HT1080 (cell line): ENCODE measurements around the gene TM4SF1. TPM values are rescaled to one million over a fixed set of nuclear protein-coding genes. Genes with fewer than 3 reads are reported as not detected.
"Not testable (repeated sequence)": the region's sequence is repeated elsewhere in the genome, so short reads cannot be mapped to it uniquely, and the experiment has no call there.

Experiments used
- DNase-seq: peaks from one replicate; pipeline ENCODE4 v3.0.0-alpha.2; 2015; ENCODE audit warnings: low read depth
- total RNA-seq: library from RNA; depleted of rRNA; stranded (reverse); fragments of >200 nt; shearing (Covaris generic); gene quantifications from 2 replicates; pipeline ENCODE4 v1.2.3, GENCODE V29; 2014

TM4SF1 gene
- total RNA-seq, 1 experiment from 2014 or later = 543 TPM

GRCh38 chr3:149343951-149344350, 33.5 kb downstream of the TM4SF1 start:
- DNase-seq = no peak

GRCh38 chr3:149342413-149343380, 34.8 kb downstream of the TM4SF1 start:
- DNase-seq = peak; percentile 91

GRCh38 chr3:149340310-149340933, 37.0 kb downstream of the TM4SF1 start:
- peak; percentile 74 for DNase-seq

- peak; percentile 100 for DNase-seq
Measured at GRCh38 chr3:149339931-149340309, 37.5 kb downstream of the TM4SF1 start.

- not testable (repeated sequence) for DNase-seq
Measured at GRCh38 chr3:149337486-149337885, 40.0 kb downstream of the TM4SF1 start.

- no peak for DNase-seq
Measured at GRCh38 chr3:149336925-149337324, 40.5 kb downstream of the TM4SF1 start.

GRCh38 chr3:149333176-149333859, 44.1 kb downstream of the TM4SF1 start, which contains the start of gene TM4SF18:
TSS of gene TM4SF18 (minus strand) at chr3:149333636. CDS start at chr3:149333382, 254 bp downstream.
- DNase-seq = no peak

- no peak for DNase-seq
Measured at GRCh38 chr3:149332771-149333170, 44.7 kb downstream of the TM4SF1 start.

GRCh38 chr3:149332227-149332765, 45.2 kb downstream of the TM4SF1 start:
- DNase-seq = no peak

- DNase-seq = no peak
Measured at GRCh38 chr3:149331396-149331795, 46.1 kb downstream of the TM4SF1 start.

- peak; percentile 60 for DNase-seq
Measured at GRCh38 chr3:149330609-149331331, 46.7 kb downstream of the TM4SF1 start.

- no peak for DNase-seq
Measured at GRCh38 chr3:149327156-149327555, 50.3 kb downstream of the TM4SF1 start.

GRCh38 chr3:149325581-149325980, 51.9 kb downstream of the TM4SF1 start:
- DNase-seq = no peak

GRCh38 chr3:149324332-149324731, 53.1 kb downstream of the TM4SF1 start:
- no peak for DNase-seq

- no peak for DNase-seq
Measured at GRCh38 chr3:149321640-149322039, 55.8 kb downstream of the TM4SF1 start.

- DNase-seq = no peak
Measured at GRCh38 chr3:149321136-149321535, 56.3 kb downstream of the TM4SF1 start.

GRCh38 chr3:149319750-149320149, 57.7 kb downstream of the TM4SF1 start:
- DNase-seq = no peak
